Fibroblast of villous mesenchyme (primary cell): Measurements from ENCODE around the gene CANT1. TPM values are rescaled to one million over a fixed set of nuclear protein-coding genes. Genes with fewer than 3 reads are reported as not detected.
"Not testable (repeated sequence)": the region's sequence is repeated elsewhere in the genome, so short reads cannot be mapped to it uniquely, and the experiment has no call there.

Experiments used
- DNase-seq: peaks from one replicate; pipeline ENCODE4 v3.0.0-alpha.2; 2010; ENCODE audit warnings: low read depth
- H3K4me3 ChIP-seq: 2 replicates; pipeline ENCODE4 v1.5.1; 2011; ENCODE audit warnings: low read depth, mild to moderate bottlenecking, low read length
- total RNA-seq: library from RNA; depleted of rRNA; stranded (reverse); fragments of >200 nt; gene quantifications from 2 replicates; pipeline ENCODE4 v1.2.3, GENCODE V29; 2012
- TF ChIP-seq, protein P1 (sequence below): IDR thresholded peaks from 2 replicates; pipeline ENCODE4 v1.5.1; 2012; ENCODE audit warnings: low read depth, mild to moderate bottlenecking, low read length; ENCODE audit not compliant: insufficient read depth

Gene CANT1
- total RNA-seq, 1 donor, result 63.9 TPM

DNA sequence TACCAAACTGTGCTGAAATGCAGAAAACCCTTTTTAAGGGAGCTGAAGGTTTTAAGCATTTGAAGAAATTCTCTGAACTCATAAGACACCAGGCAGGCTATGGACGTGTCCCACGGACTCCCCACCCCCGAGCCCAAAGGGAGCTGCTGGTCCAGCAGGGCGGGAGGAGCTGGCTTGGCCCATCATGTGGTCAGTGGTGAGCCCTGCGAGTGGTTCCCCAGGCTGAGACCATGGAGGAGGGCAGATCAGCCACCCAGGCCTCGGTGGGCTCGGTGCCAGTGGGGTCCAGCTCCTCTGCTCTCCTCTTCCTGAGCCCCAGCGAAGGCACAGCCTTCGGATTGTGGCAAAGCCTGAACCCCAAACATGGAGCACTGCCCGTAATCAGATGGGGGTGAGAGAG lies 56.9 kb downstream of the CANT1 start:
- no peak for DNase-seq
- H3K4me3 ChIP-seq, result no peak overlapping the region
- TF ChIP-seq, protein P1, sequence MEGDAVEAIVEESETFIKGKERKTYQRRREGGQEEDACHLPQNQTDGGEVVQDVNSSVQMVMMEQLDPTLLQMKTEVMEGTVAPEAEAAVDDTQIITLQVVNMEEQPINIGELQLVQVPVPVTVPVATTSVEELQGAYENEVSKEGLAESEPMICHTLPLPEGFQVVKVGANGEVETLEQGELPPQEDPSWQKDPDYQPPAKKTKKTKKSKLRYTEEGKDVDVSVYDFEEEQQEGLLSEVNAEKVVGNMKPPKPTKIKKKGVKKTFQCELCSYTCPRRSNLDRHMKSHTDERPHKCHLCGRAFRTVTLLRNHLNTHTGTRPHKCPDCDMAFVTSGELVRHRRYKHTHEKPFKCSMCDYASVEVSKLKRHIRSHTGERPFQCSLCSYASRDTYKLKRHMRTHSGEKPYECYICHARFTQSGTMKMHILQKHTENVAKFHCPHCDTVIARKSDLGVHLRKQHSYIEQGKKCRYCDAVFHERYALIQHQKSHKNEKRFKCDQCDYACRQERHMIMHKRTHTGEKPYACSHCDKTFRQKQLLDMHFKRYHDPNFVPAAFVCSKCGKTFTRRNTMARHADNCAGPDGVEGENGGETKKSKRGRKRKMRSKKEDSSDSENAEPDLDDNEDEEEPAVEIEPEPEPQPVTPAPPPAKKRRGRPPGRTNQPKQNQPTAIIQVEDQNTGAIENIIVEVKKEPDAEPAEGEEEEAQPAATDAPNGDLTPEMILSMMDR, result no peak

DNA sequence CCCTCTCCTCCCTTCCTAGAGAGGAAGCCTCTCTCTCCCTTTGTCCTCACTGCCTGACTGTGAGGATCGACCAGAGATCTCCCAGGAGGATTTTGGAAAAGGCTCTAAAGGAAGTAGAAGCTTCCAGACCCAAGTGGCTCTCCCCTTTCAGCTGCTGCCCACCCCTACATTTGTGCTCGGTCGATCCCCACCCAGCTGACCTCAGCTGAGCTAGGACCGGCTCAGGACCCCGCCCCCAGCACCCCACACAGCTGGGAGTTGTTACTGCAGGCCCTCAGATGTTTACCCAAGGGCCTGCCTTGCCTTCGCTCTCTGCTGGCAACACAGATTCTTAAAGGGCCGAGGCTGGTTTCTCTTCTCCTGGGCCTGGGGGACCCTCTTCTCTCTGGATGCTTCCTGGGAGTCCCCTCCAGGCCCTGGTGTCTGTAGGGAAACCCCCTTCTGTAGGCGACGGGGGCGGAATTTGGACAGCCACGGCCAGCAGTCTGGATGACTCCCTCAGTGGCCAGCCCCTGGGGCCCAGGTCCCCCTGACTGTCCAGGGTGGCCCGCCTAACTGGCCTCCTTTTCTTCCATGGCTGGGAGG lies 57.5 kb downstream of the CANT1 start:
- TF ChIP-seq, protein P1, result no peak
- H3K4me3 ChIP-seq, result no peak overlapping the region
- DNase-seq, result peak; percentile 57

- TF ChIP-seq, protein P1, result no peak
- H3K4me3 ChIP-seq, result no peak overlapping the region
- no peak for DNase-seq
These were observed 58.7 kb downstream of the CANT1 start for GRCh38 chr17:78950870-78951269.

GRCh38 chr17:78947235-78948149 lies 62.1 kb downstream of the CANT1 start:
- TF ChIP-seq, protein P1, result no peak
- no peak overlapping the region for H3K4me3 ChIP-seq
- DNase-seq, result no peak

DNA sequence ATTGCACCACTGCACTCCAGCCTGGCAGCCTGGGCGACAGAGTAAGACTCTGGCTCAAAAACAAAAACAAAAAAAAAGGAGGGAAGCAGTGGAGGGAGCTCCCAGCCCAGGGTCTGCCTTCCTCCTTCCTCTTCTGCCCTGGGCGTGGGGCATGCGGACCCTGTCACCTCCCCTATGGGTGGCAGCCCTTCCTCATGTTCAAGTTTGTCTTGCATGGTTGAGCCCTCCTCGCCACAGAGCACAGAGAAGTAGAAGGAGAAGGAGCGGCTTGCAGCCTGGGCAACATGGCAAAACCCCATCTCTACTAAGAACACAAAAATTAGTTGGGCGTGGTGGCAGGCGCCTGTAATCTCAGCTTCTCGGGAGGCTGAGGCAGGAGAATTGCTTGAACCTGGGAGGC lies 62.9 kb downstream of the CANT1 start:
- TF ChIP-seq, protein P1, result no peak
- no peak overlapping the region for H3K4me3 ChIP-seq
- DNase-seq, result no peak

- TF ChIP-seq, protein P1, result no peak
- no peak overlapping the region for H3K4me3 ChIP-seq
- no peak for DNase-seq
These were observed 63.4 kb downstream of the CANT1 start for GRCh38 chr17:78946131-78946530.

DNA sequence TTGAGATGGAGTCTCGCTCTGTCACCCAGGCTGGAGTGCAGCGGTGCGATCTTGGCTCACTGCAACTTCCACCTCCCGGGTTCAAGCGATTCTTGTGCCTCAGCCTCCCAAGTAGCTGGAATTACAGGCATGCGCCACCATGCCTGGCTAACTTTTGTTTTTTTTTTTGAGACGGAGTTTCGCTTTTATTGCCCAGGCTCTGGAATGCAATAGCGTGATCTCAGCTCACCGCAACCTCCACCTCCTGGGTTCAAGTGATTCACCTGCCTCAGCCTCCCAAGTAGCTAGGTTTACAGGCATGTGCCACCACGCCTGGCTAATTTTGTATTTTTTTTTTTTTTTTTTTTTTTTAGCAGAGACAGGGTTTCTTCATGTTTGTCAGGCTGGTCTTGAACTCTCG lies 64.1 kb downstream of the CANT1 start:
- H3K4me3 ChIP-seq, DNase-seq: not testable (repeated sequence)
